ENCODE data around the gene BGLAP. TPM values are rescaled to one million over a fixed set of nuclear protein-coding genes. Genes with fewer than 3 reads are reported as not detected.

The BGLAP gene
- total and polyA plus RNA-seq, 2 of the 13 experiments (the other 11 are each of a cell fraction or from before 2014, with no cell fraction given), result 0.62 to 1.6 TPM

- TF ChIP-seq ZNF414 (CRISPR knock-in tag; IDR thresholded peaks at IDR 0.05) (peak; percentile 87), TRIM22 (IDR thresholded peaks at IDR 0.05) (no peak), ZNF678 (CRISPR knock-in tag; IDR thresholded peaks at IDR 0.05) (no peak), SYNCRIP (IDR thresholded peaks at IDR 0.05; ENCODE audit: insufficient read depth, low read depth, low read length) (no peak), HMGXB3 (CRISPR knock-in tag; IDR thresholded peaks at IDR 0.05; ENCODE audit: borderline replicate concordance) (peak; percentile 70; the same call in 1 of the 2 replicates), DZIP1 (CRISPR knock-in tag; IDR thresholded peaks at IDR 0.05) (no peak), ZNF564 (CRISPR knock-in tag; IDR thresholded peaks at IDR 0.05) (no peak; the same call in 1 of the 2 replicates), ZNF253 (CRISPR knock-in tag; IDR thresholded peaks at IDR 0.05; ENCODE audit: borderline replicate concordance) (peak; percentile 73; the same call in 1 of the 2 replicates), KDM4B (CRISPR knock-in tag; IDR thresholded peaks at IDR 0.05) (peak; percentile 95), SALL1 (CRISPR knock-in tag; IDR thresholded peaks at IDR 0.05) (peak; percentile 61), ZNF547 (CRISPR knock-in tag; IDR thresholded peaks at IDR 0.05) (peak; percentile 75; the same call in 1 of the 2 replicates), GATAD2A (CRISPR knock-in tag; IDR thresholded peaks at IDR 0.05) (peak; percentile 82)
Measured at GRCh38 chr1:156282479-156283222, 40.7 kb downstream of the BGLAP start, which contains the start of gene SMG5 (continued).

All from HepG2 (cell line).